ENCODE measurements around the gene GRAMD1B.

The GRAMD1B gene

DNA sequence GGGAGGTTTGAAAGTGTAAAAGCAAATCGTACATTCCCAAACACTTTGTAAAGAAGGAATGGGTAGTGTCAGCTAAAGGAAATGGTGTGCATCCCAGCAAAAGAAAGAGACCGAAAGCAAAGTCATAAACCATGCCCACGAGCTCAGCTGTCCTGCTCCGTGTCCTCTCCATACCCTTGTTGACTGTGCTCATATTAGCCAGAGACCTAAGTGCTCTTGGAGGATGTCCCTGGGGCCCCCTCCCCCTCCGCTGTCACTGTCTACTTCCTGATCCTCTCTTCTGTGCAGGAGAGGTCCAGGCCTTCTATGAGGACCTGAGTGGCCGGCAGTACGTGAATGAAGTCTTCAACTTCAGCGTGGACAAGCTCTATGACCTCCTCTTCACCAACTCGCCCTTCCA is 178.3 kb downstream of the GRAMD1B start:
- no peak for DNase-seq
- Histone ChIP-seq H3K23ac (ENCODE audit: low read length) (no peak overlapping the region), H4K8ac (ENCODE audit: low read depth, low read length) (no peak overlapping the region), H2BK120ac (ENCODE audit: low read depth, low read length) (no peak overlapping the region), H3K79me2 (ENCODE audit: control insufficient read depth, insufficient read depth, low read length) (no peaks in the 10 kb centered on the region), H3K4me3 (ENCODE audit: low read length) (no peak overlapping the region), H3K79me1 (ENCODE audit: low read length) (no peaks in the 10 kb centered on the region), H3K4ac (ENCODE audit: low read depth, low read length) (no peak overlapping the region), H2AK5ac (ENCODE audit: low read length) (no peak overlapping the region), H3K56ac (ENCODE audit: low read length) (no peak overlapping the region), H3K27ac (ENCODE audit: low read depth, low read length) (no peak overlapping the region), H3K27me3 (ENCODE audit: insufficient read depth, low read length, poor library complexity) (no peaks in the 10 kb centered on the region), H3K36me3 (ENCODE audit: control insufficient read depth, insufficient read depth, low read length) (peaks cover 1% of the 10 kb centered on the region), H3K4me2 (ENCODE audit: low read length) (no peak overlapping the region), H2BK15ac (replicated peaks; ENCODE audit: low read depth) (no peak overlapping the region), H3K4me1 (ENCODE audit: control insufficient read depth, low read depth, low read length) (no peaks in the 10 kb centered on the region), H2BK5ac (ENCODE audit: low read length) (no peak overlapping the region), H4K5ac (ENCODE audit: low read length) (no peak overlapping the region), H3K9ac (ENCODE audit: low read length) (no peak overlapping the region), H3K18ac (ENCODE audit: low read length) (no peak overlapping the region)
- WGBS (ENCODE audit: extremely low coverage, insufficient coverage, low lambda C conversion rate), result no CpG with 5 or more reads among the region's 9 CpGs

DNA sequence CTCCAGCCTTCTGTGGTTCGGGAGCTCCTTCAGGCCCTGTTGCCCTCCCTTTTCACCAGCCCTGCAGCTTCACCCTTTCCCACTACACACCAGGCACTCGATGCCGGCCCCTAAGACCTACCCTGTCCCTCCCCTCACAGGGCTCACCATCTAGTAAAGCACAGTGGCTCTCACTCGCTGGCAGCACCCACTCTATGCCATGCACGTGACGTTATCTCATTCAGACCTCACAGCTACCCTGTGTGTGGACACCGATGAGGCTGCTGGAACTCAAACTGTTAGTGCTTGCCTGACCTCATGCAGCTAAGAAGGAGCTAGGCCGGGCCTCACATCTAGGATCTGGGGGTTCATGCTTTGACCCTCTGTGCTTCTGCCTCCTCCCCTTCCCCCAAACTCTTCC is 178.9 kb downstream of the GRAMD1B start:
- no peak overlapping the region for H3K4ac ChIP-seq (ENCODE audit: low read depth, low read length)
- no peak overlapping the region for H3K9ac ChIP-seq (ENCODE audit: low read length)
- H4K8ac ChIP-seq (ENCODE audit: low read depth, low read length), result no peak overlapping the region
- no peak overlapping the region for H2BK120ac ChIP-seq (ENCODE audit: low read depth, low read length)
- H3K18ac ChIP-seq (ENCODE audit: low read length), result no peak overlapping the region
- no peak overlapping the region for H3K4me3 ChIP-seq (ENCODE audit: low read length)
- no peak overlapping the region for H2BK5ac ChIP-seq (ENCODE audit: low read length)
- H2BK15ac ChIP-seq (replicated peaks; ENCODE audit: low read depth), result no peak overlapping the region
- H3K23ac ChIP-seq (ENCODE audit: low read length), result no peak overlapping the region
- H3K36me3 ChIP-seq (ENCODE audit: control insufficient read depth, insufficient read depth, low read length), result peaks cover 1% of the 10 kb centered on the region
- no peak overlapping the region for H3K4me2 ChIP-seq (ENCODE audit: low read length)
- H3K4me1 ChIP-seq (ENCODE audit: control insufficient read depth, low read depth, low read length), result no peaks in the 10 kb centered on the region
- H2AK5ac ChIP-seq (ENCODE audit: low read length), result no peak overlapping the region
- no CpG with 5 or more reads among the region's 8 CpGs for WGBS (ENCODE audit: extremely low coverage, insufficient coverage, low lambda C conversion rate)
- no peaks in the 10 kb centered on the region for H3K79me2 ChIP-seq (ENCODE audit: control insufficient read depth, insufficient read depth, low read length)
- H3K27me3 ChIP-seq (ENCODE audit: insufficient read depth, low read length, poor library complexity), result no peaks in the 10 kb centered on the region
- H3K27ac ChIP-seq (ENCODE audit: low read depth, low read length), result no peak overlapping the region
- no peak for DNase-seq
- H4K5ac ChIP-seq (ENCODE audit: low read length), result no peak overlapping the region
- no peak overlapping the region for H3K56ac ChIP-seq (ENCODE audit: low read length)
- H3K79me1 ChIP-seq (ENCODE audit: low read length), result no peaks in the 10 kb centered on the region

DNA sequence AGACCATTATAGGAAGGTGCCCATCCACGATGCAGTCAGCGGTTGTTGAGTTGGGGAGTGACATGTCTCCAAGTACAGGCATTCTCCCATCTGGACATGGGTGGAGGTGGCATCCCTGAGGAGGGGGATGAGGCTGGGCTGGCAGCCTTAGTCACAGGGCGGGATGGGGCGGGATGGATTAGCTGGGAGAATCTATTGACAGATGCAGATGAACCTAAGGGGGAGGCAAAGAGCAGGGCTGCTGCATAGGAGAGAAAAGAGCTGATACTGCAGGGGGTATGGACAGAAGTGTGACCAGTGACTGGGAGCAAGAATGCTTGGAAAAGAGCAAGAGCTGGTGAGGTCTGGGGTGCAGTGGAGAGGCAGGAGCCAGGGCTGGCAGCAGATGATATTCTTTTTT is 181.6 kb downstream of the GRAMD1B start:
- Histone ChIP-seq H3K79me1 (ENCODE audit: low read length) (no peaks in the 10 kb centered on the region), H2BK120ac (ENCODE audit: low read depth, low read length) (no peak overlapping the region), H3K4me2 (ENCODE audit: low read length) (no peak overlapping the region), H3K9ac (ENCODE audit: low read length) (no peak overlapping the region), H3K36me3 (ENCODE audit: control insufficient read depth, insufficient read depth, low read length) (peaks cover 3% of the 10 kb centered on the region), H3K4me3 (ENCODE audit: low read length) (no peak overlapping the region), H3K4me1 (ENCODE audit: control insufficient read depth, low read depth, low read length) (no peaks in the 10 kb centered on the region), H3K27me3 (ENCODE audit: insufficient read depth, low read length, poor library complexity) (no peaks in the 10 kb centered on the region), H4K8ac (ENCODE audit: low read depth, low read length) (no peak overlapping the region), H2BK15ac (replicated peaks; ENCODE audit: low read depth) (no peak overlapping the region), H2AK5ac (ENCODE audit: low read length) (no peak overlapping the region), H3K18ac (ENCODE audit: low read length) (no peak overlapping the region), H2BK5ac (ENCODE audit: low read length) (no peak overlapping the region), H3K23ac (ENCODE audit: low read length) (no peak overlapping the region), H3K27ac (ENCODE audit: low read depth, low read length) (no peak overlapping the region), H3K79me2 (ENCODE audit: control insufficient read depth, insufficient read depth, low read length) (no peaks in the 10 kb centered on the region), H3K4ac (ENCODE audit: low read depth, low read length) (no peak overlapping the region), H4K5ac (ENCODE audit: low read length) (no peak overlapping the region), H3K56ac (ENCODE audit: low read length) (no peak overlapping the region)
- no peak for DNase-seq
- no CpG with 5 or more reads among the region's 4 CpGs for WGBS (ENCODE audit: extremely low coverage, insufficient coverage, low lambda C conversion rate)

DNA sequence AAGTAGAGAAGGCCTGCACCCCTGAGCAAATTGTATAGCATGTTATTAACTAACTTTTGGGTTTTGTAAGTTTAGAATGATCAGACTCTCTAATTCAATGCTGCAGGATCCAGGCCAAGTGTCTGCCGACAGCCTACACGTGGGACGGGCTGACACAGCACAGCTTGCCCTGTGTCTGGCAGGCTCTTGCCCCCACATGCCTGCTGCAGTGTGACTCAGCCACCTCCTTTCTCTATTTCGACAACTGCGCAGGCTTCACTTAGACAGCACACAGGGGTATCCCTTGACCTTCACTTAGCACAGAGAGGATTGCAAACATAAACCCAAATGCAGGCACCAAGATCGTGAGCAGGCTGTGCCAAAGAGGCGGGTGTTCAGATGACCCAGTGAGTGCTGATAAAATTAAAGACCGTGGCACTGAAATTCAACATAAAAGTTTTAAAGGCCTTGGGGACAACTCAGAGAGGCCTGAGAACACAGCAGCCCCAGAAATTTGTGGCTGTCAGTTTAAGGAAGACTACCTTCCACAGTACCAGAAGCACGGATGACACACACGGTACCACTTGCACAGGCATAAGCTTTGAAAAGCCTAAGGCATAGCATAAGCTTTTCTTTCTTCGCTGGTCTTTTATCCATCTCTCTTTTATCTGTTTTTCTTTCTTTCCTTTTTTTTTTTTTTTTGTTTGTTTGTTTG is 186.6 kb downstream of the GRAMD1B start:
- WGBS (ENCODE audit: extremely low coverage, insufficient coverage, low lambda C conversion rate), result no CpG with 5 or more reads among the region's 11 CpGs
- no peak overlapping the region for H2BK15ac ChIP-seq (replicated peaks; ENCODE audit: low read depth)

DNA sequence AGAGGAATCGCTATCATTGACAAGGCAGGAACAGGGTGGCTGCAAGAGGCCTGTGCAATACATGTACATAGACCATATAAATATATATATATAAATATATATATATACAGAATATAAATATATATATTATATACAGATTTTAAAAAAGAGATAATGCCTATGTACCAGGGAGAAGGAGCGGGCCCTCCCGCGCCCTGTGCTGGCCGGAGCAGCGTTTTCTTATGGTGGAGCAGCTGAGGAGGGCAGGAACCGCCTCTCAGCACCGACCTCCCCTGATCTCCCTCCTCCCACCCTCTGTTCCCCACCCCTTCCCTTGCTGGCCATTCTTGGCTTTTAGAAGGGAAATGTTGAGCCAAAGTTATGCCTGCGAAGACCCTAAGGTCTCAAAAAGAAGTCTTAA is 192.5 kb downstream of the GRAMD1B start:
- no peaks in the 10 kb centered on the region for H3K27me3 ChIP-seq (ENCODE audit: insufficient read depth, low read length, poor library complexity)
- no peak for DNase-seq
- no peak overlapping the region for H2BK5ac ChIP-seq (ENCODE audit: low read length)
- no peak overlapping the region for H3K18ac ChIP-seq (ENCODE audit: low read length)
- H3K4ac ChIP-seq (ENCODE audit: low read depth, low read length), result no peak overlapping the region
- H3K4me1 ChIP-seq (ENCODE audit: control insufficient read depth, low read depth, low read length), result no peaks in the 10 kb centered on the region
- H3K4me2 ChIP-seq (ENCODE audit: low read length), result no peak overlapping the region
- H3K9ac ChIP-seq (ENCODE audit: low read length), result no peak overlapping the region
- no peak overlapping the region for H2BK15ac ChIP-seq (replicated peaks; ENCODE audit: low read depth)
- no CpG with 5 or more reads among the region's 9 CpGs for WGBS (ENCODE audit: extremely low coverage, insufficient coverage, low lambda C conversion rate)
- no peak overlapping the region for H2BK120ac ChIP-seq (ENCODE audit: low read depth, low read length)
- H3K79me2 ChIP-seq (ENCODE audit: control insufficient read depth, insufficient read depth, low read length), result no peaks in the 10 kb centered on the region
- no peak overlapping the region for H3K4me3 ChIP-seq (ENCODE audit: low read length)
- no peak overlapping the region for H3K27ac ChIP-seq (ENCODE audit: low read depth, low read length)
- no peak overlapping the region for H2AK5ac ChIP-seq (ENCODE audit: low read length)
- no peaks in the 10 kb centered on the region for H3K79me1 ChIP-seq (ENCODE audit: low read length)
- no peaks in the 10 kb centered on the region for H3K36me3 ChIP-seq (ENCODE audit: control insufficient read depth, insufficient read depth, low read length)
- H3K23ac ChIP-seq (ENCODE audit: low read length), result no peak overlapping the region
- no peak overlapping the region for H3K56ac ChIP-seq (ENCODE audit: low read length)
- no peak overlapping the region for H4K8ac ChIP-seq (ENCODE audit: low read depth, low read length)
- H4K5ac ChIP-seq (ENCODE audit: low read length), result no peak overlapping the region

More for the DNA sequence above, 186.6 kb downstream of the GRAMD1B start:
- no peak for DNase-seq
- no peak overlapping the region for H3K27ac ChIP-seq (ENCODE audit: low read depth, low read length)
- peaks cover 3% of the 10 kb centered on the region for H3K36me3 ChIP-seq (ENCODE audit: control insufficient read depth, insufficient read depth, low read length)
- H4K5ac ChIP-seq (ENCODE audit: low read length), result no peak overlapping the region
- H2AK5ac ChIP-seq (ENCODE audit: low read length), result no peak overlapping the region
- H3K23ac ChIP-seq (ENCODE audit: low read length), result no peak overlapping the region
- no peak overlapping the region for H3K4me3 ChIP-seq (ENCODE audit: low read length)
- H3K79me2 ChIP-seq (ENCODE audit: control insufficient read depth, insufficient read depth, low read length), result no peaks in the 10 kb centered on the region
- no peak overlapping the region for H4K8ac ChIP-seq (ENCODE audit: low read depth, low read length)
- no peak overlapping the region for H2BK5ac ChIP-seq (ENCODE audit: low read length)
- no peak overlapping the region for H3K56ac ChIP-seq (ENCODE audit: low read length)
- H3K4me2 ChIP-seq (ENCODE audit: low read length), result no peak overlapping the region
- H3K9ac ChIP-seq (ENCODE audit: low read length), result no peak overlapping the region
- H3K4ac ChIP-seq (ENCODE audit: low read depth, low read length), result no peak overlapping the region
- H3K4me1 ChIP-seq (ENCODE audit: control insufficient read depth, low read depth, low read length), result no peaks in the 10 kb centered on the region
- H3K79me1 ChIP-seq (ENCODE audit: low read length), result no peaks in the 10 kb centered on the region
- H3K18ac ChIP-seq (ENCODE audit: low read length), result no peak overlapping the region
- H3K27me3 ChIP-seq (ENCODE audit: insufficient read depth, low read length, poor library complexity), result no peaks in the 10 kb centered on the region
- H2BK120ac ChIP-seq (ENCODE audit: low read depth, low read length), result no peak overlapping the region

DNA sequence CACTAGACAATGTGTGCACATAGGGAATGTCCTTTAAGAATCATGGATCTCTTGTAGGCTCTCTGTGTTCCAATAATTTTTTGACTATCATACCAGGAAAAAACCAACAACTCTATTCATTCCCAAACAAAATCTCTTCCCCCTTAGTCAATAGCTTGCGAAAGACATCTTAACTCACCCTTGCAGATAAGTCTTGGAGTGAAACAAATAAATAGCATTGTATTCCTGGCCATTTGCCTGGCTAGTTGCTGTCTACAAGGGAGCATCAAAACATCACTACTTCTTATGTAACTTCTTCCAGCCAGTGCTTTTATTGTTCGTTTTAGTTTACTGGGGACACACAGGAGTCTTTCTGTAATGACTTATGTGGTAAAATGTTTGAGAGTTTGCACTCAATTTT is 194.9 kb downstream of the GRAMD1B start:
- WGBS (ENCODE audit: extremely low coverage, insufficient coverage, low lambda C conversion rate), result no CpG with 5 or more reads among the region's 2 CpGs

More for the DNA sequence above, 194.9 kb downstream of the GRAMD1B start:
- no peak overlapping the region for H2BK15ac ChIP-seq (replicated peaks; ENCODE audit: low read depth)
- no peak overlapping the region for H2AK5ac ChIP-seq (ENCODE audit: low read length)
- H3K4ac ChIP-seq (ENCODE audit: low read depth, low read length), result no peak overlapping the region
- no peaks in the 10 kb centered on the region for H3K79me2 ChIP-seq (ENCODE audit: control insufficient read depth, insufficient read depth, low read length)
- H3K18ac ChIP-seq (ENCODE audit: low read length), result no peak overlapping the region
- H3K4me2 ChIP-seq (ENCODE audit: low read length), result no peak overlapping the region
- no peak overlapping the region for H2BK120ac ChIP-seq (ENCODE audit: low read depth, low read length)
- no peak overlapping the region for H3K23ac ChIP-seq (ENCODE audit: low read length)
- H4K8ac ChIP-seq (ENCODE audit: low read depth, low read length), result no peak overlapping the region
- no peak overlapping the region for H3K27ac ChIP-seq (ENCODE audit: low read depth, low read length)
- H3K4me3 ChIP-seq (ENCODE audit: low read length), result no peak overlapping the region
- H3K56ac ChIP-seq (ENCODE audit: low read length), result no peak overlapping the region
- no peaks in the 10 kb centered on the region for H3K79me1 ChIP-seq (ENCODE audit: low read length)
- H4K5ac ChIP-seq (ENCODE audit: low read length), result no peak overlapping the region
- H3K36me3 ChIP-seq (ENCODE audit: control insufficient read depth, insufficient read depth, low read length), result no peaks in the 10 kb centered on the region
- H2BK5ac ChIP-seq (ENCODE audit: low read length), result no peak overlapping the region
- H3K27me3 ChIP-seq (ENCODE audit: insufficient read depth, low read length, poor library complexity), result no peaks in the 10 kb centered on the region
- H3K4me1 ChIP-seq (ENCODE audit: control insufficient read depth, low read depth, low read length), result no peaks in the 10 kb centered on the region
- no peak overlapping the region for H3K9ac ChIP-seq (ENCODE audit: low read length)
- no peak for DNase-seq

Measured in mesendoderm (in vitro differentiated cells).